Kidney epithelial cell (primary cell): ENCODE data around the gene ZNF423. TPM values are rescaled to one million over a fixed set of nuclear protein-coding genes. Genes with fewer than 3 reads are reported as not detected.

Experiments
- DNase-seq: peaks from one replicate; pipeline ENCODE4 v3.0.0-alpha.2; 2010; ENCODE audit warnings: low read depth
- H3K27me3 ChIP-seq: 2 replicates; pipeline ENCODE4 v1.6.0; 2011; ENCODE audit warnings: low read length; ENCODE audit not compliant: control insufficient read depth, insufficient read depth
- H3K36me3 ChIP-seq: 2 replicates; pipeline ENCODE4 v1.5.1; 2011; ENCODE audit warnings: low read length; ENCODE audit not compliant: control insufficient read depth, insufficient read depth
- H3K4me3 ChIP-seq: 2 replicates; pipeline ENCODE4 v1.5.1; 2011; ENCODE audit warnings: low read depth, mild to moderate bottlenecking, control low read depth, low read length
- total RNA-seq: library from RNA; depleted of rRNA; stranded (reverse); fragments of >200 nt; gene quantifications from 2 replicates; pipeline ENCODE4 v1.2.3, GENCODE V29; 2015
- TF ChIP-seq, protein P1 (sequence below): IDR thresholded peaks from 2 replicates; pipeline ENCODE4 v1.5.1; 2011; ENCODE audit warnings: mild to moderate bottlenecking, moderate library complexity, low read length, control low read depth, inconsistent platforms; ENCODE audit not compliant: insufficient read depth, poor library complexity, severe bottlenecking

Gene ZNF423
- total RNA-seq, 1 donor from 2014 or later, result 3.6 TPM

GRCh38 chr16:49775581-49775980, 80.3 kb downstream of the ZNF423 start:
- no peaks in the 10 kb centered on the region for H3K36me3 ChIP-seq
- peaks cover 3% of the 10 kb centered on the region for H3K27me3 ChIP-seq
- TF ChIP-seq, protein P1, sequence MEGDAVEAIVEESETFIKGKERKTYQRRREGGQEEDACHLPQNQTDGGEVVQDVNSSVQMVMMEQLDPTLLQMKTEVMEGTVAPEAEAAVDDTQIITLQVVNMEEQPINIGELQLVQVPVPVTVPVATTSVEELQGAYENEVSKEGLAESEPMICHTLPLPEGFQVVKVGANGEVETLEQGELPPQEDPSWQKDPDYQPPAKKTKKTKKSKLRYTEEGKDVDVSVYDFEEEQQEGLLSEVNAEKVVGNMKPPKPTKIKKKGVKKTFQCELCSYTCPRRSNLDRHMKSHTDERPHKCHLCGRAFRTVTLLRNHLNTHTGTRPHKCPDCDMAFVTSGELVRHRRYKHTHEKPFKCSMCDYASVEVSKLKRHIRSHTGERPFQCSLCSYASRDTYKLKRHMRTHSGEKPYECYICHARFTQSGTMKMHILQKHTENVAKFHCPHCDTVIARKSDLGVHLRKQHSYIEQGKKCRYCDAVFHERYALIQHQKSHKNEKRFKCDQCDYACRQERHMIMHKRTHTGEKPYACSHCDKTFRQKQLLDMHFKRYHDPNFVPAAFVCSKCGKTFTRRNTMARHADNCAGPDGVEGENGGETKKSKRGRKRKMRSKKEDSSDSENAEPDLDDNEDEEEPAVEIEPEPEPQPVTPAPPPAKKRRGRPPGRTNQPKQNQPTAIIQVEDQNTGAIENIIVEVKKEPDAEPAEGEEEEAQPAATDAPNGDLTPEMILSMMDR, result no peak
- H3K4me3 ChIP-seq, result no peak overlapping the region
- DNase-seq, result no peak

GRCh38 chr16:49775018-49775417, 80.9 kb downstream of the ZNF423 start:
- no peak overlapping the region for H3K4me3 ChIP-seq
- H3K36me3 ChIP-seq, result no peaks in the 10 kb centered on the region
- no peak for DNase-seq
- TF ChIP-seq, protein P1, result no peak
- H3K27me3 ChIP-seq, result no peaks in the 10 kb centered on the region

DNA sequence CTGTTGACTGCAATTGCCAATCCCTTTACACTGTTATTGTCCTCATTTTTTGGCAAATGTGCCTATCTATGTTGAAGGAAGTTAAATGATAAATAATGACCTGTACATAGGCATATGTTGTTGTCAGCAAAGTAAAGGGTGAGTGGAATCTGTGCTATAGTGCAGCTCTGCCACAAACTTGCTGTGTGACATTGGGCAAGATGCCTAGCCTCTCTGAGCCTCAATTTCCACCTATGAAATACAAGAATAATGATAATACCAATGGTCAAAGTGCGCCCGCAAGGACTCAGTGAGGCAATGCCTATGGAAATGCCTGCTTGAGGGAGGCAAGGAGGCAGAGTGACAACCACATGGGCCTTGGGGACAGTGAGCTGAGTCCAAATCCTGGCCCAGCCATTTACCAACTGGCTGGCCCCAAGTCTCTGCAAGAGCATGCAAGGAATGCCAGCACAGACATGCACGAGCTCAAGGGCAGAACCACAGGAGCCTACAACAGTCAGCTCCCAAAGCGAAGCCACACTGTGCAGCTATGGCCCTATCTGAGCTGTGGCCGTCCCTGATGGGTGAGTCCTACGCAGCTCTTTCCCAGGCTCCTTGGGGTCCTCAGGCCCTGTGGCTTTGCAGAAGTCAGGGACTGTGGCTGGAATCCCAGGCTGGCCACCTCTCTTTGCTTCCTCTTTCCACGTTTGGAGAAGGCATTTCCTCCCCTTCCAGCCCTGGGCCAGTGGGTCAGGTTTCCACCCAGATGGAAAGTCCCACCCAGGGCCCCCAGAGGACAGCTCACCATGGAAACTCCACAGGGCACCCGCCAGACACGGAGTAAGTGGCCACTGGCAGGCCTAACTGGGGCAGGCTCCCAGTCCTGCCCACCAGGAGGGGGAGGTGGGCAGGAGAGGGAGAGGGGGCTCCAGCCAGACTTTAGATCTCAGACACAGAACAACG, 82.1 kb downstream of the ZNF423 start:
- Histone ChIP-seq H3K27me3 (peaks cover 3% of the 10 kb centered on the region), H3K4me3 (no peak overlapping the region), H3K36me3 (no peaks in the 10 kb centered on the region)
- TF ChIP-seq, protein P1, result no peak
- no peak for DNase-seq

DNA sequence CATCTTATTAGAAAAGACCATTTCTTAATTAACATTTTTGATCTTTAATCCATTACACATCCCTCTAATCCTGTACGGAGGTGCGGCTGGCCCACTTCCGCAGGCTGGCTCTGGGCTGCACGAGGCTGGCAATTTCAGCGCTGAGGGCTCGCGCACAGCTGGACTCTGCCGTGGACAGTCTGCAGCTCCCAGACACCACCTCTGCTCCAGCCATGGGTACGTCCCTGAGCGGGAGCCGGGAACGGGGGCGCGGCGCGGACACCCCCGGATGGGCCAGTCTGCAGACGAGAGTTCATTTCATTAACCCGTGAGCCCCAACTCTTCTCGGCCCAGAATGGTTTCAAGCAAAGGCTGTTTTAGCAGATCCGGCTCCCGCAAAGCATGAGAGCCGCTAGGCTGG, 87.9 kb downstream of the ZNF423 start:
- Histone ChIP-seq H3K27me3 (peaks cover 3% of the 10 kb centered on the region), H3K36me3 (no peaks in the 10 kb centered on the region), H3K4me3 (no peak overlapping the region)
- no peak for DNase-seq
- TF ChIP-seq, protein P1, result no peak

- Histone ChIP-seq H3K36me3 (no peaks in the 10 kb centered on the region), H3K27me3 (peaks cover 3% of the 10 kb centered on the region), H3K4me3 (no peak overlapping the region)
- TF ChIP-seq, protein P1, result no peak
- no peak for DNase-seq
These were observed 88.5 kb downstream of the ZNF423 start for GRCh38 chr16:49767414-49767813.
